Gastroesophageal sphincter (tissue), 3 donors: ENCODE data around the gene SARS1.

Source experiments
- CTCF ChIP-seq, 4 experiments: fragments of 200-600 bp in 2 of 4; fragments of 450-650 bp in 2 of 4; sonication (generic) in 1 of 4; IDR thresholded peaks; one replicate each; pipeline ENCODE4 v1.5.1; 2017 to 2019; ENCODE audit warnings: antibody characterized with exemption in 4 of 4, mild to moderate bottlenecking in 2 of 4, moderate library complexity in 2 of 4
- EP300 ChIP-seq: sonication (generic); formaldehyde crosslinking; IDR thresholded peaks from one replicate; pipeline ENCODE4 v1.6.1; 2017; ENCODE audit warnings: antibody characterized with exemption, mild to moderate bottlenecking
- POLR2A ChIP-seq, 2 donors: fragments of 450-650 bp; IDR thresholded peaks; one replicate each; pipeline ENCODE4 v1.6.1; 2017; ENCODE audit warnings: antibody characterized with exemption in 2 of 2, mild to moderate bottlenecking in 2 of 2, moderate library complexity in 1 of 2

GRCh38 chr1:109188200-109188599, 25.5 kb upstream of the SARS1 start:
- TF ChIP-seq CTCF (IDR thresholded peaks at IDR 0.05) (no peak), EP300 (no peak), POLR2A (IDR thresholded peaks at IDR 0.05) (no peak)
